CD14-positive monocyte (primary cell): ENCODE measurements around the gene ZNF518B. TPM values are rescaled to one million over a fixed set of nuclear protein-coding genes. Genes with fewer than 3 reads are reported as not detected.

Experiments
- DNase-seq, 3 donors: peaks; one replicate each; pipeline ENCODE4 v3.0.0-alpha.2; 2011 to 2022
- H2AFZ ChIP-seq: 2 replicates; pipeline ENCODE4 v1.6.0; 2012; ENCODE audit warnings: mild to moderate bottlenecking, low read depth, low read length, inconsistent platforms; ENCODE audit not compliant: insufficient read depth, poor library complexity, severe bottlenecking
- H3K27ac ChIP-seq, 2 donors: 1 replicate in 1 of 2; 2 replicates in 1 of 2; pipeline ENCODE4 v1.5.1; 2012 to 2013; ENCODE audit warnings: low read length in 2 of 2, control low read depth in 1 of 2, inconsistent platforms in 1 of 2, low read depth in 1 of 2, mild to moderate bottlenecking in 1 of 2
- H3K27me3 ChIP-seq, 2 donors: one replicate each; pipeline versions ENCODE4 v1.6.0 to v1.6.1; 2011 to 2013; ENCODE audit warnings: low read length in 2 of 2; ENCODE audit not compliant: control insufficient read depth in 2 of 2, insufficient read depth in 2 of 2
- H3K36me3 ChIP-seq, 2 donors: replicated peaks in 1 of 2; 1 replicate in 1 of 2; 2 replicates in 1 of 2; pipeline versions ENCODE4 v1.5.1 to v1.6.1; 2012 to 2013; ENCODE audit warnings: low read length in 2 of 2, control low read depth in 1 of 2, inconsistent platforms in 1 of 2, mild to moderate bottlenecking in 1 of 2; ENCODE audit not compliant: insufficient read depth in 2 of 2, control insufficient read depth in 1 of 2
- H3K4me1 ChIP-seq, 2 donors: 1 replicate in 1 of 2; 2 replicates in 1 of 2; pipeline versions ENCODE4 v1.5.1 to v1.6.1; 2012 to 2013; ENCODE audit warnings: low read length in 2 of 2, control low read depth in 1 of 2, inconsistent platforms in 1 of 2, mild to moderate bottlenecking in 1 of 2, moderate library complexity in 1 of 2; ENCODE audit not compliant: insufficient read depth in 2 of 2, control insufficient read depth in 1 of 2
- H3K4me2 ChIP-seq: replicated peaks from 2 replicates; pipeline ENCODE3; 2012; ENCODE audit warnings: low read length, moderate library complexity, mild to moderate bottlenecking; ENCODE audit not compliant: poor library complexity, severe bottlenecking; ENCODE audit errors: extremely low read depth
- H3K4me3 ChIP-seq, 3 experiments: fragments of 200-600 bp in 1 of 3; sonication (generic) in 1 of 3; replicated peaks in 1 of 3; 1 replicate in 2 of 3; 2 replicates in 1 of 3; pipeline ENCODE4 v1.5.1; 2011 to 2013; ENCODE audit warnings: low read length in 3 of 3, mild to moderate bottlenecking in 3 of 3, control low read depth in 2 of 3, low read depth in 2 of 3, inconsistent platforms in 1 of 3, moderate library complexity in 1 of 3
- H3K79me2 ChIP-seq: 2 replicates; pipeline ENCODE4 v1.6.0; 2012; ENCODE audit warnings: mild to moderate bottlenecking, control low read depth, inconsistent platforms, low read length, moderate library complexity; ENCODE audit not compliant: insufficient read depth
- H3K9ac ChIP-seq: 2 replicates; pipeline ENCODE4 v1.6.0; 2017; ENCODE audit warnings: low read length, mild to moderate bottlenecking; ENCODE audit not compliant: insufficient read depth, poor library complexity, severe bottlenecking
- H3K9me3 ChIP-seq, 2 donors: replicated peaks in 1 of 2; 1 replicate in 1 of 2; 2 replicates in 1 of 2; pipeline versions ENCODE4 v1.5.1 to v1.6.1; 2012 to 2013; ENCODE audit warnings: low read length in 2 of 2, control low read depth in 1 of 2; ENCODE audit not compliant: control insufficient read depth in 1 of 2, insufficient read depth in 1 of 2
- H4K20me1 ChIP-seq: 2 replicates; pipeline ENCODE4 v1.6.0; 2012; ENCODE audit warnings: mild to moderate bottlenecking, low read length, control low read depth, moderate library complexity; ENCODE audit not compliant: insufficient read depth
- H3K27ac Mint-ChIP-seq, 7 donors: one replicate each; pipeline ENCODE4 v1.8.0; 2020; ENCODE audit warnings: mild to moderate bottlenecking in 7 of 7, mixed read lengths in 7 of 7, moderate library complexity in 6 of 7, inconsistent platforms in 2 of 7
- H3K27me3 Mint-ChIP-seq, 3 donors: one replicate each; pipeline ENCODE4 v1.8.0; 2021 to 2022; ENCODE audit warnings: low read depth in 3 of 3, mild to moderate bottlenecking in 3 of 3, mixed read lengths in 3 of 3, moderate library complexity in 3 of 3, inconsistent platforms in 1 of 3
- H3K36me3 Mint-ChIP-seq, 2 donors: one replicate each; pipeline ENCODE4 v1.8.0; 2020; ENCODE audit warnings: mixed read lengths in 2 of 2, inconsistent platforms in 1 of 2, mild to moderate bottlenecking in 1 of 2
- H3K4me1 Mint-ChIP-seq: one replicate; pipeline ENCODE4 v1.8.0; 2020; ENCODE audit warnings: mild to moderate bottlenecking, mixed read lengths
- H3K4me3 Mint-ChIP-seq, 2 donors: one replicate each; pipeline ENCODE4 v1.8.0; 2020; ENCODE audit warnings: mild to moderate bottlenecking in 2 of 2, mixed read lengths in 2 of 2, moderate library complexity in 1 of 2
- H3K9me3 Mint-ChIP-seq, 7 donors: one replicate each; pipeline ENCODE4 v1.8.0; 2020 to 2022; ENCODE audit warnings: mixed read lengths in 7 of 7, mild to moderate bottlenecking in 6 of 7, moderate library complexity in 6 of 7, inconsistent platforms in 2 of 7
- CTCF ChIP-seq: fragments of 200-600 bp; IDR thresholded peaks from one replicate; pipeline ENCODE4 v1.8.0; 2022; ENCODE audit warnings: antibody characterized with exemption, mild to moderate bottlenecking
- WGBS: methylation state at CpG from one replicate; pipeline ENCODE4 v1.1.5; 2013; ENCODE audit warnings: missing lambda C conversion rate; ENCODE audit not compliant: insufficient coverage; 5-methylcytosine and 5-hydroxymethylcytosine counted together
- intact Hi-C, 2 donors: fragments of 100-400 bp; cut with micrococcal nuclease; formaldehyde crosslinking; loops; one replicate each; pipeline versions ENCODE4 v1.15.0 to v1.15.1; 2023
- polyA plus RNA-seq, 3 donors: library from polyadenylated mRNA; depleted of rRNA in 1 of 3; unstranded in 2 of 3; stranded (reverse) in 1 of 3; fragments of 300-500 nt in 2 of 3; fragments of >200 nt in 1 of 3; fragmentation: Illumina TruSeq in 2 of 3; gene quantifications; 1 replicate in 2 of 3; 2 replicates in 1 of 3; pipeline ENCODE4 v1.2.3, GENCODE V29; 2012 to 2021

ZNF518B gene
- polyA plus RNA-seq, 3 donors, result 4.5 to 11.3 (median 5.4) TPM

DNA sequence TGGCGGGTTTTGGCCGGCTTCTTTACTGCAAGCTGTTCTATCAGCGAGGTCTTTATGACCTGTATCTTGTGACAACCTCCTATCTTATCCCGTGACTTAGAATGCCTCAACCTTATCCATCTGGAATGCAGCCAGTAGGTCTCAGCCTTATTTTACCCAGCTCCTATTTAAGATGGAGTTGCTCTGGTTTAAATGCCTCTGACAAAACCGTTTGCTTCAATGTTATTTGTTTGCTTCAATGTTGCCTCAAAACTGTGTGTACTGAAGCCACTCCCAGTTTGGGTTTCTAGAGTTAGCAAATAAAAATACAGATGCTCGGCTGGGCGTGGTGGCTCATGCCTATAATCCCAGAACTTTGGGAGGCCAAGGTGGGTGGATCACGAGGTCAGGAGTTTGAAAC, 51.6 kb downstream of the ZNF518B start:
- H3K79me2 ChIP-seq, result no peaks in the 10 kb centered on the region
- Mint-ChIP-seq H3K4me1 (no peaks in the 10 kb centered on the region), H3K27me3 (peaks cover 0 to under 1% (median 0%) of the 10 kb centered on the region in 3 donors), H3K27ac (peak overlapping the region in 1 of 7 donors; percentile 63), H3K36me3 (no peaks in the 10 kb centered on the region), H3K9me3 (no peaks in the 10 kb centered on the region), H3K4me3 (no peak overlapping the region)
- H3K9ac ChIP-seq, result no peak overlapping the region
- 87% methylated on average over 3 of the region's 8 CpGs for WGBS
- H2AFZ ChIP-seq, result no peak overlapping the region
- H3K27me3 ChIP-seq, result no peaks in the 10 kb centered on the region
- H3K27ac ChIP-seq, result no peak overlapping the region
- no peak overlapping the region for H3K4me2 ChIP-seq
- H3K4me1 ChIP-seq, result no peaks in the 10 kb centered on the region
- intact Hi-C loops, result loop anchor here in 1 of 2 donors (10.0 kb wide), 1 partner anchor 241 kb away; no protein-coding TSS in a partner anchor
- no peaks in the 10 kb centered on the region for H3K9me3 ChIP-seq
- no peaks in the 10 kb centered on the region for H4K20me1 ChIP-seq
- H3K4me3 ChIP-seq, result no peak overlapping the region
- no peak for TF ChIP-seq CTCF
- no peaks in the 10 kb centered on the region for H3K36me3 ChIP-seq
- no peak for DNase-seq

DNA sequence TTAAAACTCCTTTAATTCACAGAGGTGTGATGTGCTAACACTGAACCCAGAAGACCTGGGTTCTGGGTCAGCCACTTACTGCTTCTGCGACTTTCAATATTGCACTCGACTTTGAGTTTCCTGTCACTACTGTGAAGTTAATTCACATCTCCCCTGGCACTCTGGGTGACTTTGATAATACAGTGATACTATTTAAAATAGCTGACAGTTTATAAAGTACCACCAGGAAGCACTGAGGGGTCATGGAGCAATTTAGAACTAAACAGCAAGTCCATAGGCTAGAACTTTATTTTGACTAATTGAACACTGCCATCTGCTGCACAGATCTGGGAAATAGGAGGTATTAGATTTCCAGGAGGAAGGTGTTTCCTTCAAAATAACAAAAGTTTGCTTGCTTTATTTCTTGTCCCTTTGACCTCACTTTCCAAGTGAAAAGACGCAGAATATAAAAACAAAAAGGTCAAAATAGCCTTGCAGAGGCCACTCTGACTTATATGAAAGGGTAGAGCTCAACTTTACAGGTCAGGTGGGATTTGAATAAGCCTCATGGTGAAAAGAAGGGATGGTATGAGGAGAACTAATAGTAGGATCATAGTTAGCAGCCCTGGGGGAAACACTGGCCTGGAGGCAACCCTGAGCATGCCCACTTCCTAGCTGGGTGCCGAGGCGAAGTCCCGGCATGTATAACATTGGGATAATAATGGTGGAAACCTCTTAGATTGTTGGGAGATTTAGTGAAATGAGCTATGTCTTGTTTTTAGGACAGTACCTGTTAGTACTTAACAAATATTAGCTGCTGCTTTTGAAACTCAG, 53.4 kb downstream of the ZNF518B start:
- Histone ChIP-seq H3K4me2 (no peak overlapping the region), H3K4me3 (no peak overlapping the region), H2AFZ (no peak overlapping the region), H3K36me3 (no peaks in the 10 kb centered on the region), H3K27ac (no peak overlapping the region), H3K4me1 (no peaks in the 10 kb centered on the region), H3K27me3 (no peaks in the 10 kb centered on the region), H3K79me2 (no peaks in the 10 kb centered on the region), H4K20me1 (no peaks in the 10 kb centered on the region), H3K9me3 (no peaks in the 10 kb centered on the region), H3K9ac (no peak overlapping the region)
- Mint-ChIP-seq H3K4me3 (no peak overlapping the region), H3K9me3 (no peaks in the 10 kb centered on the region), H3K36me3 (no peaks in the 10 kb centered on the region), H3K4me1 (no peaks in the 10 kb centered on the region), H3K27me3 (no peaks in the 10 kb centered on the region), H3K27ac (no peak overlapping the region)
- peak; percentile 16 for TF ChIP-seq CTCF
- intact Hi-C loops, result loop anchor here (5.0 to 10.0 kb wide), 2 partner anchors 239 to 247 kb away; no protein-coding TSS in a partner anchor
- WGBS, result 85% methylated on average over 3 of the region's 6 CpGs
- DNase-seq, result peak; percentile 2 to 17 (median 15)
